ENCODE results near the gene C11orf52. TPM values are rescaled to one million over a fixed set of nuclear protein-coding genes. Genes with fewer than 3 reads are reported as not detected.
A peak's percentile ranks its signal among the peaks of the same experiment; 100 is the strongest.

C11orf52 gene
- total and polyA plus RNA-seq, 2 of the 13 experiments (the other 11 are each of a cell fraction or from before 2014, with no cell fraction given), result 7.4 to 11.0 TPM

- Histone ChIP-seq H3K4me2 (ENCODE audit: low read depth, low read length) (peak within 1 kb of the TSS; percentile 65), H3K4me1 (ENCODE audit: insufficient read depth, low read length) (peaks cover 50% of the 10 kb centered on the region), H3K9me3 (ENCODE audit: low read length) (no peaks in the 10 kb centered on the region), H4K20me1 (ENCODE audit: insufficient read depth, low read length) (no peaks in the 10 kb centered on the region), H3K27ac (ENCODE audit: extremely low read length, insufficient read depth, low read length) (no peak within 1 kb of the TSS), H3K4me3 (replicated peaks in 1 of 3; ENCODE audit: insufficient read depth in 1 of 3, low read depth in 2 of 3, low read length in 3 of 3) (peak within 1 kb of the TSS in 1 of 3 experiments; percentile 17; a peak in 1 of 6 replicates), H3K79me2 (ENCODE audit: insufficient read depth, low read length) (no peaks in the 10 kb centered on the region), H3K36me3 (replicated peaks in 1 of 2; ENCODE audit: control insufficient read depth in 1 of 2, insufficient read depth in 2 of 2, low read length in 2 of 2) (no peaks in the 10 kb centered on the region), H3K9ac (ENCODE audit: insufficient read depth, low read depth, low read length) (no peak within 1 kb of the TSS), H3K27me3 (ENCODE audit: control insufficient read depth in 1 of 2, insufficient read depth in 2 of 2, low read length in 2 of 2) (no peaks in the 10 kb centered on the region; a peak in 1 of 5 replicates), H2AFZ (ENCODE audit: low read length) (no peak within 1 kb of the TSS)
- in situ Hi-C loops (cut with HindIII; ENCODE audit: extremely low pct_ligation_motif_present, low pct_unique_long_range_greater_than_20kb), result no loop called here
- TF ChIP-seq TIGD3 (CRISPR knock-in tag; IDR thresholded peaks at IDR 0.05; ENCODE audit: borderline replicate concordance) (no peak), FOXK1 (CRISPR knock-in tag; IDR thresholded peaks at IDR 0.05; ENCODE audit: borderline replicate concordance, low read depth) (no peak), ZNF652 (CRISPR knock-in tag; IDR thresholded peaks at IDR 0.05; ENCODE audit: borderline replicate concordance, low read depth) (peak; percentile 79), MAX (IDR thresholded peaks at IDR 0.05) (no peak)
- BruUV-seq (replicated peaks), result no TSS peak
- DNase-seq (ENCODE audit: low spot score) (peak; percentile 32), ATAC-seq (peak; percentile 46), FAIRE-seq (no peak)
- intact Hi-C loops (cut with micrococcal nuclease; ENCODE audit: unreplicated experiment), result loop anchor here (1.0 kb wide), 1 partner anchor 32 kb away; the partner anchor contains the start of genes CFAP68 and FDXACB1
- WGBS (ENCODE audit: low lambda C conversion rate), result 39% methylated on average over 11 of the region's 17 CpGs
- ChIA-PET CTCF (ENCODE audit: low intra/inter-chr PET ratio, low total read pairs) (no interaction called here), POLR2A (interaction anchor here (1.5 kb wide), 1 partner anchor 15 kb away, joined by 5 read pairs; no protein-coding TSS in a partner anchor)
These were observed 6.9 kb upstream of the C11orf52 start, which contains the start of gene CRYAB for GRCh38 chr11:111911563-111912401. CRYAB (minus strand) TSS chr11:111911770; CDS start chr11:111911724, 46 bp downstream.

- in situ Hi-C loops (cut with HindIII; ENCODE audit: extremely low pct_ligation_motif_present, low pct_unique_long_range_greater_than_20kb) (no loop called here), intact Hi-C loops (cut with micrococcal nuclease; ENCODE audit: unreplicated experiment) (no loop called here)
- Histone ChIP-seq H3K79me2 (ENCODE audit: insufficient read depth, low read length) (no peaks in the 10 kb centered on the region), H3K4me3 (replicated peaks in 1 of 3; ENCODE audit: insufficient read depth in 1 of 3, low read depth in 2 of 3, low read length in 3 of 3) (peak within 1 kb of the TSS in 1 of 3 experiments; percentile 32; a peak in 2 of 6 replicates), H4K20me1 (ENCODE audit: insufficient read depth, low read length) (no peaks in the 10 kb centered on the region), H3K4me1 (ENCODE audit: insufficient read depth, low read length) (peaks cover 58% of the 10 kb centered on the region), H2AFZ (ENCODE audit: low read length) (no peak within 1 kb of the TSS), H3K9me3 (ENCODE audit: low read length) (no peaks in the 10 kb centered on the region), H3K27me3 (ENCODE audit: control insufficient read depth in 1 of 2, insufficient read depth in 2 of 2, low read length in 2 of 2) (no peaks in the 10 kb centered on the region; a peak in 1 of 5 replicates), H3K36me3 (replicated peaks in 1 of 2; ENCODE audit: control insufficient read depth in 1 of 2, insufficient read depth in 2 of 2, low read length in 2 of 2) (no peaks in the 10 kb centered on the region), H3K27ac (ENCODE audit: extremely low read length, insufficient read depth, low read length) (no peak within 1 kb of the TSS), H3K9ac (ENCODE audit: insufficient read depth, low read depth, low read length) (no peak within 1 kb of the TSS), H3K4me2 (ENCODE audit: low read depth, low read length) (peak within 1 kb of the TSS; percentile 65)
- ChIA-PET CTCF (ENCODE audit: low intra/inter-chr PET ratio, low total read pairs) (no interaction called here), POLR2A (interaction anchor here (1.5 to 1.9 kb wide), 2 partner anchors 14 kb away, joined by 5 to 7 read pairs; no protein-coding TSS in a partner anchor)
- FAIRE-seq (no peak), ATAC-seq (no peak), DNase-seq (ENCODE audit: low spot score) (no peak)
- WGBS (ENCODE audit: low lambda C conversion rate), result 73% methylated on average over 11 of the region's 26 CpGs
- no TSS peak for BruUV-seq (replicated peaks)
- TF ChIP-seq ZFP36L1 (CRISPR knock-in tag; IDR thresholded peaks at IDR 0.05) (no peak), AKAP8 (CRISPR knock-in tag; IDR thresholded peaks at IDR 0.05) (no peak), RAD21 (CRISPR knock-in tag; IDR thresholded peaks at IDR 0.05) (no peak), RBM39 (IDR thresholded peaks at IDR 0.05; ENCODE audit: low read depth, low read length, poor library complexity, severe bottlenecking) (no peak), EP300 (IDR thresholded peaks at IDR 0.05; ENCODE audit: low read depth in 2 of 2, low read length in 2 of 2) (no peak), EP300 (CRISPR knock-in tag; IDR thresholded peaks at IDR 0.05; ENCODE audit: borderline replicate concordance) (no peak), GABPB1 (CRISPR knock-in tag; IDR thresholded peaks at IDR 0.05) (no peak), ZNF256 (CRISPR knock-in tag; conservative IDR thresholded peaks at IDR 0.05) (no peak), ZBTB10 (CRISPR knock-in tag; IDR thresholded peaks at IDR 0.05; ENCODE audit: borderline replicate concordance) (no peak)
These were observed 6.2 kb upstream of the C11orf52 start, which contains the start of gene HSPB2 for GRCh38 chr11:111912535-111912934. HSPB2 (plus strand) TSS chr11:111912734; CDS start chr11:111912830, 96 bp downstream.
